HEK293 (cell line): ENCODE measurements around the gene PDE4D.

ENCODE experiments used
- CTCF ChIP-seq: fragments of 450-650 bp; formaldehyde crosslinking; IDR thresholded peaks from 2 replicates; pipeline ENCODE4 v1.5.1; 2016; ENCODE audit warnings: missing biosample characterization, missing genetic modification characterization
- ELK4 ChIP-seq: IDR thresholded peaks from 2 replicates; pipeline ENCODE4 v1.6.1; 2011; ENCODE audit warnings: mild to moderate bottlenecking, low read depth, low read length, borderline replicate concordance
- PRDM4 ChIP-seq: fragments of 450-650 bp; formaldehyde crosslinking; IDR thresholded peaks from 2 replicates; pipeline ENCODE4 v1.5.1; 2017; ENCODE audit warnings: missing biosample characterization, missing genetic modification characterization
- ZBTB10 ChIP-seq: fragments of 450-650 bp; formaldehyde crosslinking; IDR thresholded peaks from 2 replicates; pipeline ENCODE4 v1.5.1; 2016; ENCODE audit warnings: missing biosample characterization, missing genetic modification characterization
- ZBTB11 ChIP-seq: fragments of 450-650 bp; formaldehyde crosslinking; conservative IDR thresholded peaks from 2 replicates; pipeline ENCODE4 v1.5.1; 2016; ENCODE audit warnings: low read depth, missing biosample characterization, missing genetic modification characterization
- ZBTB49 ChIP-seq: fragments of 450-650 bp; formaldehyde crosslinking; IDR thresholded peaks from 2 replicates; pipeline ENCODE4 v1.5.1; 2016; ENCODE audit warnings: missing biosample characterization, missing genetic modification characterization, low read depth
- ZFHX2 ChIP-seq: fragments of 450-650 bp; formaldehyde crosslinking; conservative IDR thresholded peaks from 2 replicates; pipeline ENCODE4 v1.5.1; 2016; ENCODE audit warnings: missing biosample characterization, missing genetic modification characterization
- ZNF175 ChIP-seq: fragments of 450-650 bp; formaldehyde crosslinking; IDR thresholded peaks from 2 replicates; pipeline ENCODE4 v1.5.1; 2016; ENCODE audit warnings: missing biosample characterization, missing genetic modification characterization
- ZNF48 ChIP-seq: fragments of 450-650 bp; formaldehyde crosslinking; IDR thresholded peaks from 2 replicates; pipeline ENCODE4 v1.5.1; 2016; ENCODE audit warnings: missing biosample characterization, missing genetic modification characterization

- TF ChIP-seq ZBTB10: no peak
- TF ChIP-seq ZNF175 (tag by site-specific recombination): no peak
- TF ChIP-seq ZBTB49: no peak
- no peak for TF ChIP-seq ZNF48 (tag by site-specific recombination)
- no peak for TF ChIP-seq CTCF (tag by site-specific recombination)
- no peak for TF ChIP-seq ZFHX2
- TF ChIP-seq ELK4: no peak
- no peak for TF ChIP-seq ZBTB11
- TF ChIP-seq PRDM4: no peak
Measured at GRCh38 chr5:59236986-59237385, 656.5 kb downstream of the PDE4D start.
